Measurements from ENCODE around the gene MYO16.

- TF ChIP-seq, protein P1, sequence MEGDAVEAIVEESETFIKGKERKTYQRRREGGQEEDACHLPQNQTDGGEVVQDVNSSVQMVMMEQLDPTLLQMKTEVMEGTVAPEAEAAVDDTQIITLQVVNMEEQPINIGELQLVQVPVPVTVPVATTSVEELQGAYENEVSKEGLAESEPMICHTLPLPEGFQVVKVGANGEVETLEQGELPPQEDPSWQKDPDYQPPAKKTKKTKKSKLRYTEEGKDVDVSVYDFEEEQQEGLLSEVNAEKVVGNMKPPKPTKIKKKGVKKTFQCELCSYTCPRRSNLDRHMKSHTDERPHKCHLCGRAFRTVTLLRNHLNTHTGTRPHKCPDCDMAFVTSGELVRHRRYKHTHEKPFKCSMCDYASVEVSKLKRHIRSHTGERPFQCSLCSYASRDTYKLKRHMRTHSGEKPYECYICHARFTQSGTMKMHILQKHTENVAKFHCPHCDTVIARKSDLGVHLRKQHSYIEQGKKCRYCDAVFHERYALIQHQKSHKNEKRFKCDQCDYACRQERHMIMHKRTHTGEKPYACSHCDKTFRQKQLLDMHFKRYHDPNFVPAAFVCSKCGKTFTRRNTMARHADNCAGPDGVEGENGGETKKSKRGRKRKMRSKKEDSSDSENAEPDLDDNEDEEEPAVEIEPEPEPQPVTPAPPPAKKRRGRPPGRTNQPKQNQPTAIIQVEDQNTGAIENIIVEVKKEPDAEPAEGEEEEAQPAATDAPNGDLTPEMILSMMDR (IDR thresholded peaks at IDR 0.05) = no peak
- TF ChIP-seq POLR2A (IDR thresholded peaks at IDR 0.05) = no peak
These were observed 481.7 kb downstream of the MYO16 start for GRCh38 chr13:109111141-109111540.
